SJSA1 (cell line): ENCODE measurements around the gene SMAD6. TPM values are rescaled to one million over a fixed set of nuclear protein-coding genes. Genes with fewer than 3 reads are reported as not detected.

Source experiments
- DNase-seq, 2 experiments: peaks; one replicate each; pipeline ENCODE4 v3.0.0-alpha.2; 2015 to 2020; ENCODE audit warnings: low spot score in 2 of 2, low read depth in 1 of 2
- H3K27ac ChIP-seq: fragments of 250-450 bp; sonication (Bioruptor Pico); 2 replicates; pipeline ENCODE4 v1.5.1; 2020; ENCODE audit warnings: mild to moderate bottlenecking, moderate library complexity
- H3K27me3 ChIP-seq: fragments of 250-450 bp; sonication (Bioruptor Pico); replicated peaks from 2 replicates; pipeline ENCODE4 v1.5.1; 2020; ENCODE audit warnings: mild to moderate bottlenecking, moderate library complexity
- H3K36me3 ChIP-seq: fragments of 250-450 bp; sonication (Bioruptor Pico); 2 replicates; pipeline ENCODE4 v1.5.1; 2020; ENCODE audit warnings: mild to moderate bottlenecking
- H3K4me1 ChIP-seq: fragments of 250-450 bp; sonication (Bioruptor Pico); replicated peaks from 2 replicates; pipeline ENCODE4 v1.6.1; 2021; ENCODE audit warnings: mild to moderate bottlenecking
- H3K4me3 ChIP-seq: fragments of 250-450 bp; sonication (Bioruptor Pico); 2 replicates; pipeline ENCODE4 v1.5.1; 2020; ENCODE audit warnings: mild to moderate bottlenecking
- H3K9me3 ChIP-seq: fragments of 250-450 bp; sonication (Bioruptor Pico); replicated peaks from 2 replicates; pipeline ENCODE4 v1.5.1; 2020; ENCODE audit warnings: mild to moderate bottlenecking
- total RNA-seq: library from RNA; depleted of rRNA; stranded (reverse); fragments of >200 nt; shearing (Covaris generic); gene quantifications from 2 replicates; pipeline ENCODE4 v1.2.3, GENCODE V29; 2014; rRNA removed

The SMAD6 gene
- total RNA-seq = 46.4 and 78.8 TPM in 2 replicates

GRCh38 chr15:66702035-66702786 lies at the start of gene SMAD6:
TSS of gene SMAD6 (plus strand) at chr15:66702236. CDS start at chr15:66703259, 1,023 bp downstream.
- Histone ChIP-seq H3K4me1 (peaks cover 54% of the 10 kb centered on the region), H3K27ac (peak within 1 kb of the TSS; percentile 50), H3K36me3 (peaks cover 40% of the 10 kb centered on the region), H3K9me3 (no peaks in the 10 kb centered on the region), H3K27me3 (no peaks in the 10 kb centered on the region), H3K4me3 (peak within 1 kb of the TSS; percentile 81)
- DNase-seq = peak; percentile 98 to 99

- Histone ChIP-seq H3K27ac (no peak overlapping the region), H3K4me1 (peaks cover 21% of the 10 kb centered on the region), H3K4me3 (no peak overlapping the region), H3K27me3 (no peaks in the 10 kb centered on the region), H3K9me3 (no peaks in the 10 kb centered on the region), H3K36me3 (no peaks in the 10 kb centered on the region)
- no peak for DNase-seq
These were observed 49.2 kb upstream of the SMAD6 start for GRCh38 chr15:66652806-66653205.

GRCh38 chr15:66653398-66653797 lies 48.6 kb upstream of the SMAD6 start:
- no peaks in the 10 kb centered on the region for H3K9me3 ChIP-seq
- H3K4me1 ChIP-seq = peaks cover 23% of the 10 kb centered on the region
- no peaks in the 10 kb centered on the region for H3K36me3 ChIP-seq
- H3K4me3 ChIP-seq = no peak overlapping the region
- H3K27ac ChIP-seq = no peak overlapping the region
- no peak for DNase-seq
- no peaks in the 10 kb centered on the region for H3K27me3 ChIP-seq

GRCh38 chr15:66653852-66654251 lies 48.2 kb upstream of the SMAD6 start:
- Histone ChIP-seq H3K9me3 (no peaks in the 10 kb centered on the region), H3K27me3 (no peaks in the 10 kb centered on the region), H3K36me3 (no peaks in the 10 kb centered on the region), H3K4me3 (no peak overlapping the region), H3K4me1 (peaks cover 23% of the 10 kb centered on the region), H3K27ac (no peak overlapping the region)
- DNase-seq = no peak

GRCh38 chr15:66654361-66654738 lies 47.7 kb upstream of the SMAD6 start:
- Histone ChIP-seq H3K36me3 (no peaks in the 10 kb centered on the region), H3K4me1 (peaks cover 23% of the 10 kb centered on the region), H3K4me3 (no peak overlapping the region), H3K9me3 (no peaks in the 10 kb centered on the region), H3K27me3 (no peaks in the 10 kb centered on the region), H3K27ac (no peak overlapping the region)
- no peak for DNase-seq

- DNase-seq = no peak
- no peaks in the 10 kb centered on the region for H3K9me3 ChIP-seq
- H3K4me1 ChIP-seq = peaks cover 22% of the 10 kb centered on the region
- H3K36me3 ChIP-seq = no peaks in the 10 kb centered on the region
- no peak overlapping the region for H3K4me3 ChIP-seq
- no peak overlapping the region for H3K27ac ChIP-seq
- no peaks in the 10 kb centered on the region for H3K27me3 ChIP-seq
These were observed 47.2 kb upstream of the SMAD6 start for GRCh38 chr15:66654739-66655375.

GRCh38 chr15:66655511-66655910 lies 46.5 kb upstream of the SMAD6 start:
- DNase-seq = no peak
- peaks cover 16% of the 10 kb centered on the region for H3K4me1 ChIP-seq
- H3K27me3 ChIP-seq = no peaks in the 10 kb centered on the region
- H3K36me3 ChIP-seq = no peaks in the 10 kb centered on the region
- H3K4me3 ChIP-seq = no peak overlapping the region
- H3K27ac ChIP-seq = no peak overlapping the region
- H3K9me3 ChIP-seq = no peaks in the 10 kb centered on the region

GRCh38 chr15:66655997-66656396 lies 46.0 kb upstream of the SMAD6 start:
- Histone ChIP-seq H3K27me3 (no peaks in the 10 kb centered on the region), H3K4me3 (no peak overlapping the region), H3K27ac (no peak overlapping the region), H3K4me1 (peaks cover 14% of the 10 kb centered on the region), H3K36me3 (no peaks in the 10 kb centered on the region), H3K9me3 (no peaks in the 10 kb centered on the region)
- DNase-seq = no peak

- Histone ChIP-seq H3K36me3 (no peaks in the 10 kb centered on the region), H3K27ac (peak overlapping the region; percentile 63), H3K4me1 (peaks cover 16% of the 10 kb centered on the region), H3K9me3 (no peaks in the 10 kb centered on the region), H3K27me3 (no peaks in the 10 kb centered on the region), H3K4me3 (no peak overlapping the region)
- peak; percentile 68 to 73 for DNase-seq
These were observed 44.6 kb upstream of the SMAD6 start for GRCh38 chr15:66657185-66658020.

GRCh38 chr15:66658044-66658443 lies 44.0 kb upstream of the SMAD6 start:
- Histone ChIP-seq H3K27ac (peak overlapping the region; percentile 63; the same call in 1 of the 2 replicates), H3K4me1 (peaks cover 18% of the 10 kb centered on the region), H3K4me3 (no peak overlapping the region), H3K9me3 (no peaks in the 10 kb centered on the region), H3K27me3 (no peaks in the 10 kb centered on the region), H3K36me3 (no peaks in the 10 kb centered on the region)
- no peak for DNase-seq

GRCh38 chr15:66658855-66659254 lies 43.2 kb upstream of the SMAD6 start:
- no peaks in the 10 kb centered on the region for H3K27me3 ChIP-seq
- H3K36me3 ChIP-seq = no peaks in the 10 kb centered on the region
- DNase-seq = no peak
- peaks cover 18% of the 10 kb centered on the region for H3K4me1 ChIP-seq
- H3K4me3 ChIP-seq = no peak overlapping the region
- H3K27ac ChIP-seq = no peak overlapping the region
- H3K9me3 ChIP-seq = no peaks in the 10 kb centered on the region

GRCh38 chr15:66659384-66659783 lies 42.7 kb upstream of the SMAD6 start:
- no peak for DNase-seq
- Histone ChIP-seq H3K27ac (no peak overlapping the region), H3K36me3 (no peaks in the 10 kb centered on the region)

GRCh38 chr15:66661432-66662096 lies 40.5 kb upstream of the SMAD6 start:
- no peaks in the 10 kb centered on the region for H3K9me3 ChIP-seq

More at GRCh38 chr15:66659384-66659783, 42.7 kb upstream of the SMAD6 start:
- no peaks in the 10 kb centered on the region for H3K27me3 ChIP-seq
- H3K4me1 ChIP-seq = peaks cover 18% of the 10 kb centered on the region
- no peak overlapping the region for H3K4me3 ChIP-seq
- H3K9me3 ChIP-seq = no peaks in the 10 kb centered on the region

More at GRCh38 chr15:66661432-66662096, 40.5 kb upstream of the SMAD6 start:
- Histone ChIP-seq H3K4me1 (peaks cover 18% of the 10 kb centered on the region), H3K27ac (no peak overlapping the region), H3K27me3 (no peaks in the 10 kb centered on the region), H3K4me3 (no peak overlapping the region), H3K36me3 (no peaks in the 10 kb centered on the region)
- no peak for DNase-seq
